ENCODE measurements around the gene CNNM3.

- TF ChIP-seq CTCF (IDR thresholded peaks at IDR 0.05) = no peak
- TF ChIP-seq POLR2A (IDR thresholded peaks at IDR 0.05) = no peak
Measured at GRCh38 chr2:96873651-96874096, 57.6 kb downstream of the CNNM3 start.
